ENCODE data around the gene CEACAM16. TPM values are rescaled to one million over a fixed set of nuclear protein-coding genes. Genes with fewer than 3 reads are reported as not detected.

The CEACAM16 gene
- total RNA-seq, 1 experiment from 2014 or later, result not detected

DNA sequence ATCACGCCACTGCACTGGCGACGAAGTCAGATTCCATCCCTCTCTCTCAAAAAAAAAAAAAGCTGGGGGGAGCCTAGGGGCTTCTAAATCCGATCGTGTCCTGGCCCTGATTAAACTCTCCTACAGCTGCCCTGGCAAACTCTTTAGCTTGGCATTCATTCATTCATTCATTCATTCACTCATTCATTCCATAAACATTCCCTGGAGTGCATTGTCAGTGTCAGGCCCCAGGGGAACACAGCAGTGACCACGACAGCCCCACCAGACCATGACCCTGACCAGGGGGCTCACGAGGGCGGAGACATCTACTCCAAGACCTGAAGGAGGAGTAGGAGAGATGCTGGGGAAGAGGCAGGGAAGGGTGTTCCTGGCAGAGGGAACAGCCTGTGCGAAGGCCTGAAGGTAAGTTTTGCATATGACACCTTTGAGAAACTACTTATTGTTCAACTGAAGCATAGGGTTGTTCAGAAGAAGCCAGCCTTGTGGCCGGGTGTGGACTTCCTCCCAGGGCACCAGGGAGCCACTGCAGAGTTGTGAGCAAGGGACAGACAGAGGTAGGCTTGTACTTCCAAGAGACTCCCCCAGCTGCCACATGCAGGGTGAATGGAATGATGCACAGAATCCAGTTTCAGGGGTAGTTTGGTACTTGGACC, 24.5 kb downstream of the CEACAM16 start:
- DNase-seq (ENCODE audit: low spot score), result no peak

DNA sequence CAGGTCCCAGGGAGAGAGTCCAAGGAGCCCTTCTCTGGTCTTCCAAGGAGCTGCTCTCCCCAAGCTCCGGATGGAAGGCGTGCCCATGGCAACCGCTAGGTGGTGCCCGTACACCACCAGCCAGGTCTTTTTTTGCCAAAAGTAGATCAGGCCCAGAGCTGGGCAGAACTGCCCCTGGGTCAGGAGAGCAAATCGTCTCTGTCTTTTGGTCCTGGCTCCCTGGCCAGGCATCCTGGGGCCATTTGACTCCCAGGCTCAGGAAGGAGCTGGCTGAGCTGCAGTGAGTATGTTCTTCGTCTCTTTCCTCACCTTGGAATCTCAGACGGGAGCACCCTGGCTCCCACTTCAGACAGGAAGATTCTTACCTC, 25.0 kb downstream of the CEACAM16 start:
- DNase-seq (ENCODE audit: low spot score), result peak; percentile 49

- DNase-seq (ENCODE audit: low spot score), result no peak
Observed at GRCh38 chr19:44725251-44725650, 26.3 kb downstream of the CEACAM16 start.

GRCh38 chr19:44725684-44726083, 26.7 kb downstream of the CEACAM16 start:
- DNase-seq (ENCODE audit: low spot score), result no peak

- DNase-seq (ENCODE audit: low spot score), result no peak
Observed at GRCh38 chr19:44726465-44726864, 27.5 kb downstream of the CEACAM16 start.

- no peak for DNase-seq (ENCODE audit: low spot score)
Observed at GRCh38 chr19:44728178-44728577, 29.2 kb downstream of the CEACAM16 start.

- DNase-seq (ENCODE audit: low spot score), result no peak
Observed at GRCh38 chr19:44729516-44730033, 30.6 kb downstream of the CEACAM16 start.

- no peak for DNase-seq (ENCODE audit: low spot score)
Observed at GRCh38 chr19:44731081-44731480, 32.1 kb downstream of the CEACAM16 start.

DNA sequence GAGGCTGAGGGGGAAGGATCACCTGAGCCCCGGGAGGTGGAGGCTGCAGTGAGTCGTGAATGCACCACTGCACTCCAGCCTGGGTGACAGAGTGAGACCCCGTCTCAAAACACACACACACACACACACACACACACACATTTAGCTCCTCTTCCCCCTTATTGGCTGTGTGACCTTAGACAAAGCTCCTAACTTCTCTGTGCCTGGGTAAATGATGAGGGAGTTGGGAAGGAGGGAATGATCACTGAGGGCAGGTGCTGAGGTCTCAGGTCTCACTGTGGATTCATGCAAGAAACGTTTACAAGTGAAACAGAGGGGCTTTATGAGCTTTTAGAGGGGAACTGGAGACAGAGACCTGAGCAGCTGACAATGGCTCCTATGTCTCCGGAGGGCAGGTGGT, 32.7 kb downstream of the CEACAM16 start:
- no peak for DNase-seq (ENCODE audit: low spot score)

DNA sequence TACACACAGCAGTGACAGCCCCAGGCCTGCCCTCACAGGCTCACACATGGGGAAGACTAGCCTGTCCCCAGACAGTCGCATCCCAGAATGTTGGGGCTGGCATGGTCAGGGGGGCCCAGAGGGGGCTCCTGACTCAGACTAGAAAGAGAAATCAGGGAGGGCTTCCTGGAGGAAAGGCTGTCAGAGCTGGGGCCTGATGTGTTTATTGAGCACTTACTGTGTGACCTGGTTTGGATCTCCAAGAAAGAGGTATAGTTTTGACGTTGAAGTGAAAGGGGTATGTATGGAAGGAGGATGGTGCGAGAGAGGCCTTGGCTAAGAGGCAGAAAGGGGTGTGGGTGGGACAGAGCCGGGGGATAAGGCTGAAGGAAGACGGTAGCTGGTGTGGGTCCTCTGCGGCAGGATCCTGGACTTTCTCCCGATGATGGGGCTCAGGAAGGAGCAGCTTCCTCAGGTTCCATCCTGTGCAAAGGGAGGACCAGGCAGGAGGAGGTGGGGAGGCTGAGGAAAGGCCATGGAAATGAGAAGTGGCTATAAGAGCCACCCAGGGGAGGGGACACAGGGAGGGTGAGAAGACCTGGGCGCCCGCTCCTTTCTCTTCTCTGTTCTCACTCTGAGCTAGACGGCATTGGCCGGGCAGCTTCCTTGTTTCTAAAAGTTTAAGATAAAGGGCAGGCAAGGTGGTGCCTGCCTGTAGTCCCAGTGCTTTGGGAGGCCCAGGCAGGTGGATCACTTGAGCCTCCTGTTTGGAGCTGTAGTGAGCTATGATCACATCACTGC, 33.5 kb downstream of the CEACAM16 start:
- DNase-seq (ENCODE audit: low spot score), result no peak

DNA sequence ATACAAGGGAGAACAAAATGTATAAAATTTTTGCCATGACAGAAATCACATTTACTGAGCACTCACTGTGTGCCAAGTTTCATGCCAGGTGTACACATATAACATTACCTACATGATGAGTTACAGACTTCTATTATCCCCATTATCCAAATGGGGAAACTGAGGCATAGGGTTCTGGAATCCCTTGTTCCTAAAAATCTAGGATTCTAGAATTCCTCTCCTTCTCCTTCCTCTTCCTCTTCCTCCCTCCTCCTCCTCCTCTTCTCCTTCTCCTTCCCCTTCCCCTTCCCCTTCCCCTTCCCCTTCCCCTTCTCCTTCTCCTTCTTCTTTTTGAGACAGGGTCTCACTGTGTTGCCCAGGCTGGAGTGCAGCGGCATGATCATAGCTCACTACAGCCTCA, 35.4 kb downstream of the CEACAM16 start:
- no peak for DNase-seq (ENCODE audit: low spot score)

DNA sequence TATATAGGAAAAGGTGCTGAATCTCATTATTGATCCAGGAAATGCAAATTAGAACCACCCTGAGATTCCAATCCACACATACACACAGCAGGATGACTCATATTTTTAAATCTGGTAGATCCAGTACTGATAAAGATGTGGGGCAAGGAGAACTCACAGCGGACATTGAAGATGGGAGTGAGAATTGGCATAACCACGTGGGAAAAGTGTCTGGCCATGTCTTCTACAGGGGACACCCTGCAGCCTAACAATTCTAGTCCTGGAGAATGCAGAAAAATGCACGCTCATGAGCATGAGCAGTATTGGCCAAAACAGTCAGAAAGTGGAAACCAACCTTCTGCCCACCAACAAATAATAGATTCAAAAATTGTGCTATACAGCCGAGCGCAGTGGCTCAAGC, 36.1 kb downstream of the CEACAM16 start:
- DNase-seq (ENCODE audit: low spot score), result no peak

DNA sequence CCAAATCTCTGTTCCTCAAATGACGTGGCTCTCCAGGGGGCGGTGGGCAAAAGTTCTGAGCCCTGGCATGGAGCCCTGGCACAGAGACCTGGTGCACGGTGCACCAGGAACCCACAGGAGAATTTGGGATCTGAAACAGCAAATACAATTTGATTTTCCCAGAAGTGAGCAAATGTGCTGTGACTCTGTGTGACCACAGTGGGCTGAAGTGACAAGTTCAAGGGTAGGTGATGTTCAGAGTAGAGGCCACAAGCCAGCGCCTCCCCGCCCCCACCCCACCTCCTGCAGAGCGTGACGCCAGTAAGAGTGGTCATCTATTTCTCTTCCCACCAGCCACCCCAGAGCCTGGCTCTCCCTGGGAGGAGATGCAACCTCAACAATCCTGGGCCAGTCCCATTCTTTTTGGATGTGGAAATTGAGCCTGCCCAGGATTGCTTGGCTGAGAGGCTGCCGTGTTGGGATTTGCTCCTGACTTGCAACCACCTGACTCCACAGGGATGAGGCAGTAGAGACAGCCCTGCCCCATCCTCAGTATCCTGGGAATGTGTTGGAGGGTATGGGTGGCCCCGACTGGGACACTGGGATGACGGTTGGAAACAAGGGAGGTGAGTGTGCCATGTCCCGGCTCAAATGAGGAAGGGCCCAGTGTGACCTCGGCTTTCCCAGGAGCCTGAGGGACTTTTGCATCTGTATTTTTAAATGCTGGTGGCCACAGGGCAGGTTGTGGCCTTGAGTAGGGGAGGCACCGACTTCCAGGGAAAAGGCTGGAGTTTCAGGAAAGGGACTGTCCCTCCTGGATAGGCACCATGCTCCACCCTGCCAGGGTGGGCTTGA, 38.5 kb downstream of the CEACAM16 start:
- peak; percentile 58 for DNase-seq (ENCODE audit: low spot score)

- no peak for DNase-seq (ENCODE audit: low spot score)
Observed at GRCh38 chr19:44738136-44738535, 39.2 kb downstream of the CEACAM16 start.

DNA sequence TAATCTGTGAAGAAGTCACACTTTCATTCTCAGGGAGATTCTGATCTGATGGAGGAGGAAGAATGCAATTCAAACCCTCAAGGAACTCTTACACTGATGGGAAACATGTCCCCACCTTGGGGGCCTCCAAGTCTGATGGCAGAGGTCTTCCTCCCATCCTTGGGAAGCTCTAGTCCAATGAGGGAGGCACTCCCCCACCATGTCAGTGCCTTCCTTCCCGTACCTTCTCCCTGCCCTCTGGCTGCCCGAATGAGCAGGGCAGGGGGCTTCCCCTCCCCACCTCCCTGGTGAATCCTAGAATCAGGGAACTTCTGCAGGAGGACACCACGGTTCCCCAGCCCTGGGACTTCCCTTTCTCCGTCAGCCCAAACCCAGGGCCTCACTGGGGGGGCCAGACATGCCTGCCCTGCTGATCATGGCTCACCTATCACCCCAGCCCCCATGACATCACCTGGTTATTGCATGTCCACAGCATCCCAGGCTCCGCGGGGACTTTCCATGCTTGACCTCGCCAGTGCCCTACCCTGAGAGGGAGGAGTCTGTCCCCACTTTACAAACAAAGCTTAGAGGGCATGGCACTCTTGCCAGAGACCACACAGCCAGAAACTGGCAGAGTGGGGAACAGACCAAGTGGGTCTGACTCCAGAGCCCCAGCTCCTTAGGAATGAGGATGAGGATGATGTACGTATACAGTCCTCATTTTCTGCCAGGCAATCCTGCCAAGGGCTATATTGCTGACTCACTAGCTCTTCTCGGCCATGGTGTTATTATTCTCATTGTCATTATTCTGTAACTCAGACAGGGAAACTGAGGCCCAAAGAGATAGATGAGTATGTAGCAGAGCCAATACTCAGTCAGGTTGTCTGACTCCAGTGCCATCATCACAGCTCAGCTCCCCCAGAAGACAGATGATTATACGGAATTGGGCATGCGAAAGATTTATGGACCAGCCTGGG, 39.9 kb downstream of the CEACAM16 start:
- DNase-seq (ENCODE audit: low spot score), result no peak

DNA sequence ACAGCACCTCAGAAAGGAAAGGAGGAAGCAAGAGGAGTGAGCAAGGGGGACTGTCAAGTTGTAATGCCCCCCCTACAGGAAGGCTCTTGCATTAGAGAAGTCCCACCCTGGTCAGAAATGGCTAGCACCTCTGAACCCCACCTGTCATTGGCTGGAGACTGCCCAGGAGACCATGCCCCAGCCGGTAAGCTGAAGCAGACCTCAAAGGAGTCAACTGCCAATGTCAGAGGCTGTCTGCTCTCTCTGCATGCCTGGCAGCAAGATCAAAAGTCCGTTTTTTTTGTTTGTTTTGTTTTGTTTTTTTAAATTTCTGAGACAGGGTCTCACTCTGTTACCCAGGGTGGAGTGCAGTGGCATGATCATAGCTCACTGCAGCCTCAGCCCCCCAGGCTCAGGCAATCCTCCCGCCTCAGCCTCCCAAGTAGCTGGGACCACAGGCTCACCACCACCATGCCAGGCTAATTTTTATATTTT, 41.4 kb downstream of the CEACAM16 start:
- no peak for DNase-seq (ENCODE audit: low spot score)

GRCh38 chr19:44741258-44741731, 42.3 kb downstream of the CEACAM16 start:
- no peak for DNase-seq (ENCODE audit: low spot score)

DNA sequence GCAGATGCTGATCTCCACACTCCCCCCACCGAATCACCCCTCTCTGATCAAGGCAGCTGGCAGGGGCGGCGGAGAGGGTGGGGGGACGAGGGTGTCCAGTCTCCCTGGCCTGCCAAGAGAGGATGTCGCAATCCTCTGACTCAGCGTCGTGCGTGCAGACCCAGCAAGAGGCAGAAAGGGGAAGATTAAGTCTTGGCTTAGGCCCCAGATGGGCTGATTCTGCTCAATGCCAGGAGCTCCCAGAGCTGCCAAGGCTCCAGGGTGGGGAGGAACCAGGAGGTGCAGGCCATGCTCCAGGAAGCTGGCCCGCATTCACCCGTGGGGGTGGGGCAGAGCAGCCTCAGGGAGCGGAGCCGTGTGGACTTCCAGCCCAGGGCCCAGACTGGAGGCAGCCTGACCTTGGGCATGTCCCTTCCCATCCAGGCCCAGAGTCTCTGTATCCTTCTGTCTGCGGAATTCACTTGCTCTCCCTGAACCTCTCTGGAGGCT, 42.9 kb downstream of the CEACAM16 start:
- DNase-seq (ENCODE audit: low spot score), result peak; percentile 98

GRCh38 chr19:44742330-44743061, 43.5 kb downstream of the CEACAM16 start:
- DNase-seq (ENCODE audit: low spot score), result no peak

GRCh38 chr19:44744871-44745332, 46.0 kb downstream of the CEACAM16 start:
- DNase-seq (ENCODE audit: low spot score), result no peak
